Neural cell (in vitro differentiated cells): Measurements from ENCODE around the gene NDST1. TPM values are rescaled to one million over a fixed set of nuclear protein-coding genes. Genes with fewer than 3 reads are reported as not detected.

Experiments
- H2AFZ ChIP-seq: fragments of 200-600, 300-800 bp; sonication (generic), shearing (Covaris generic); 2 replicates; pipeline ENCODE4 v1.6.0; 2014; ENCODE audit warnings: low read depth, mild to moderate bottlenecking, antibody characterized with exemption, low read length, moderate library complexity
- H3F3A ChIP-seq: fragments of 200-600 bp; shearing (Covaris generic); 2 replicates; pipeline ENCODE4 v1.6.1; 2016; ENCODE audit warnings: mild to moderate bottlenecking, moderate library complexity, mixed read lengths, antibody characterized with exemption, low read length; ENCODE audit not compliant: insufficient read depth, poor library complexity, severe bottlenecking
- H3K27ac ChIP-seq: fragments of 200-600, 300-800 bp; sonication (generic), shearing (Covaris generic); 2 replicates; pipeline ENCODE4 v1.5.1; 2014; ENCODE audit warnings: mild to moderate bottlenecking, low read length, moderate library complexity
- H3K27me3 ChIP-seq: fragments of 300-800, 200-600 bp; sonication (generic), shearing (Covaris generic); 2 replicates; pipeline ENCODE4 v1.6.0; 2014; ENCODE audit warnings: mild to moderate bottlenecking, low read depth, low read length, moderate library complexity; ENCODE audit not compliant: insufficient read depth
- H3K36me3 ChIP-seq: fragments of 300-800, 200-600 bp; sonication (generic), shearing (Covaris generic); 2 replicates; pipeline ENCODE4 v1.5.1; 2014; ENCODE audit warnings: mild to moderate bottlenecking, antibody characterized with exemption, low read length, moderate library complexity; ENCODE audit not compliant: insufficient read depth
- H3K4me2 ChIP-seq: fragments of 300-800, 200-600 bp; sonication (generic), shearing (Covaris generic); 2 replicates; pipeline ENCODE4 v1.6.0; 2014; ENCODE audit warnings: mild to moderate bottlenecking, low read length
- H3K4me3 ChIP-seq: fragments of 300-800, 200-600 bp; sonication (generic), shearing (Covaris generic); 2 replicates; pipeline ENCODE4 v1.5.1; 2014; ENCODE audit warnings: mild to moderate bottlenecking, low read length, moderate library complexity
- H3K79me2 ChIP-seq: fragments of 200-600 bp; shearing (Covaris generic); replicated peaks from 2 replicates; pipeline ENCODE4 v1.6.0; 2014; ENCODE audit warnings: mild to moderate bottlenecking, low read length, moderate library complexity; ENCODE audit not compliant: insufficient read depth
- H3K9ac ChIP-seq: fragments of 300-800, 200-600 bp; sonication (generic), shearing (Covaris generic); 2 replicates; pipeline ENCODE4 v1.6.1; 2016; ENCODE audit warnings: mild to moderate bottlenecking, low read length, mixed read lengths
- H3K9me2 ChIP-seq: fragments of 200-600 bp; shearing (Covaris generic); 2 replicates; pipeline ENCODE4 v1.6.1; 2016; ENCODE audit warnings: mild to moderate bottlenecking, low read length, mixed read lengths; ENCODE audit not compliant: insufficient read depth
- H3K9me3 ChIP-seq: fragments of 200-600, 300-800 bp; sonication (generic), shearing (Covaris generic); 2 replicates; pipeline ENCODE4 v1.6.1; 2016; ENCODE audit warnings: mild to moderate bottlenecking, mixed run types, low read length, moderate library complexity, mixed read lengths
- H4K20me1 ChIP-seq: fragments of 200-600 bp; shearing (Covaris generic); 2 replicates; pipeline ENCODE4 v1.6.1; 2016; ENCODE audit warnings: mild to moderate bottlenecking, mixed run types; ENCODE audit not compliant: insufficient read depth
- EP300 ChIP-seq: fragments of 450-650 bp; conservative IDR thresholded peaks from 2 replicates; pipeline ENCODE4 v1.6.1; 2014; ENCODE audit warnings: antibody characterized with exemption, mild to moderate bottlenecking, moderate library complexity; ENCODE audit not compliant: poor library complexity, severe bottlenecking
- EZH2 ChIP-seq: fragments of 200-600, 300-800 bp; shearing (Covaris generic), sonication (generic); IDR thresholded peaks from 2 replicates; pipeline ENCODE4 v1.6.1; 2014; ENCODE audit warnings: antibody characterized with exemption, low read length, borderline replicate concordance, mild to moderate bottlenecking; ENCODE audit not compliant: insufficient read depth, poor library complexity, severe bottlenecking
- MXI1 ChIP-seq: fragments of 450-650 bp; conservative IDR thresholded peaks from 2 replicates; pipeline ENCODE4 v1.6.1; 2014; ENCODE audit warnings: antibody characterized with exemption, mild to moderate bottlenecking; ENCODE audit not compliant: poor library complexity, severe bottlenecking
- POLR2AphosphoS5 ChIP-seq: IDR thresholded peaks from 2 replicates; pipeline ENCODE4 v1.6.1; 2012
- RAD21 ChIP-seq: fragments of 450-650 bp; conservative IDR thresholded peaks from 2 replicates; pipeline ENCODE4 v1.6.1; 2014; ENCODE audit warnings: antibody characterized with exemption, mild to moderate bottlenecking, moderate library complexity
- REST ChIP-seq: IDR thresholded peaks from 2 replicates; pipeline ENCODE4 v1.6.1; 2012; ENCODE audit warnings: borderline replicate concordance
- SMC3 ChIP-seq: fragments of 450-650 bp; conservative IDR thresholded peaks from 2 replicates; pipeline ENCODE4 v1.6.1; 2014; ENCODE audit warnings: antibody characterized with exemption, mild to moderate bottlenecking, moderate library complexity; ENCODE audit not compliant: poor library complexity
- TAF1 ChIP-seq: IDR thresholded peaks from 2 replicates; pipeline ENCODE4 v1.6.1; 2012; ENCODE audit warnings: low read depth
- polyA plus RNA-seq: library from polyadenylated mRNA; depleted of rRNA; stranded (reverse); fragments of >200 nt; gene quantifications from 2 replicates; pipeline ENCODE4 v1.2.3, GENCODE V29; 2014
- TF ChIP-seq, protein P1 (sequence below): fragments of 450-650 bp; IDR thresholded peaks from 2 replicates; pipeline ENCODE4 v1.5.1; 2014; ENCODE audit warnings: antibody characterized with exemption, mild to moderate bottlenecking, moderate library complexity; ENCODE audit not compliant: poor library complexity, severe bottlenecking

The NDST1 gene
- polyA plus RNA-seq, 1 donor from 2014 or later: 15.6 TPM

GRCh38 chr5:150519560-150519945, 11.6 kb downstream of the NDST1 start:
- Histone ChIP-seq H3K9ac (no peak overlapping the region), H3K79me2 (peaks cover 35% of the 10 kb centered on the region), H3K27ac (no peak overlapping the region)

DNA sequence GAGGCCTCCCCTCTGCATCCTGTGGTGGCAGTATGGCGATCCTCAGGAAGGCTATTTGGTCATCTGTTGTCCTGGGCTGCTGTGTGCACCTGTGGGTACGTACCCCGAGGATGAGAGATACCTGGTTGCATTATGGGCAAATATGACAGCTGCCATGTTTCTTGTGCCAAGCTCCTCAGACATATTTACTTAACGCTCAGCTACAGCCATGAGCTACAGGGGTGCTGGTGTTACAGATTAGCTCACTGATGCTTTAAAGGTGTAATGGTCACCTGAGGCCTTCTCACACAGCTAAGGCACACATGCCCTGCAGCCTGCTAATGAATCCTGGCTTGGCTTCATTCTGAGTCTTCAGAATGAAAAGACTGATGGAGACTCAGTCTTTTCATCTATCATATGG, 12.0 kb downstream of the NDST1 start:
- TF ChIP-seq TAF1: no peak
- no peak for TF ChIP-seq POLR2AphosphoS5
- TF ChIP-seq RAD21: no peak
- TF ChIP-seq REST: no peak
- TF ChIP-seq EP300: no peak
- TF ChIP-seq, protein P1, sequence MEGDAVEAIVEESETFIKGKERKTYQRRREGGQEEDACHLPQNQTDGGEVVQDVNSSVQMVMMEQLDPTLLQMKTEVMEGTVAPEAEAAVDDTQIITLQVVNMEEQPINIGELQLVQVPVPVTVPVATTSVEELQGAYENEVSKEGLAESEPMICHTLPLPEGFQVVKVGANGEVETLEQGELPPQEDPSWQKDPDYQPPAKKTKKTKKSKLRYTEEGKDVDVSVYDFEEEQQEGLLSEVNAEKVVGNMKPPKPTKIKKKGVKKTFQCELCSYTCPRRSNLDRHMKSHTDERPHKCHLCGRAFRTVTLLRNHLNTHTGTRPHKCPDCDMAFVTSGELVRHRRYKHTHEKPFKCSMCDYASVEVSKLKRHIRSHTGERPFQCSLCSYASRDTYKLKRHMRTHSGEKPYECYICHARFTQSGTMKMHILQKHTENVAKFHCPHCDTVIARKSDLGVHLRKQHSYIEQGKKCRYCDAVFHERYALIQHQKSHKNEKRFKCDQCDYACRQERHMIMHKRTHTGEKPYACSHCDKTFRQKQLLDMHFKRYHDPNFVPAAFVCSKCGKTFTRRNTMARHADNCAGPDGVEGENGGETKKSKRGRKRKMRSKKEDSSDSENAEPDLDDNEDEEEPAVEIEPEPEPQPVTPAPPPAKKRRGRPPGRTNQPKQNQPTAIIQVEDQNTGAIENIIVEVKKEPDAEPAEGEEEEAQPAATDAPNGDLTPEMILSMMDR: no peak
- TF ChIP-seq EZH2: no peak
- TF ChIP-seq SMC3: no peak
- TF ChIP-seq MXI1: no peak
- Histone ChIP-seq H3K9me2 (no peaks in the 10 kb centered on the region), H4K20me1 (no peaks in the 10 kb centered on the region)

More at GRCh38 chr5:150519560-150519945, 11.6 kb downstream of the NDST1 start:
- TF ChIP-seq TAF1 (no peak), POLR2AphosphoS5 (no peak), REST (no peak), MXI1 (no peak), EZH2 (no peak), SMC3 (no peak), EP300 (no peak)
- TF ChIP-seq, protein P1: no peak
- Histone ChIP-seq H3F3A (no peaks in the 10 kb centered on the region), H2AFZ (no peak overlapping the region), H4K20me1 (no peaks in the 10 kb centered on the region), H3K9me3 (no peaks in the 10 kb centered on the region), H3K4me2 (no peak overlapping the region), H3K4me3 (no peak overlapping the region), H3K9me2 (no peaks in the 10 kb centered on the region), H3K27me3 (no peaks in the 10 kb centered on the region), H3K36me3 (no peaks in the 10 kb centered on the region)

More for the DNA sequence above, 12.0 kb downstream of the NDST1 start:
- H3K9ac ChIP-seq: no peak overlapping the region
- H3K4me2 ChIP-seq: no peak overlapping the region
- peaks cover 30% of the 10 kb centered on the region for H3K79me2 ChIP-seq
- no peak overlapping the region for H3K4me3 ChIP-seq
- H2AFZ ChIP-seq: no peak overlapping the region
- no peaks in the 10 kb centered on the region for H3F3A ChIP-seq
- no peaks in the 10 kb centered on the region for H3K27me3 ChIP-seq
- H3K9me3 ChIP-seq: no peaks in the 10 kb centered on the region
- no peaks in the 10 kb centered on the region for H3K36me3 ChIP-seq
- no peak overlapping the region for H3K27ac ChIP-seq
